Breast epithelium (tissue), 3 donors: ENCODE results near the gene MLLT10.

ENCODE experiments used
- POLR2A ChIP-seq: fragments of 450-650 bp; IDR thresholded peaks from one replicate; pipeline ENCODE4 v1.6.1; 2016; ENCODE audit warnings: antibody characterized with exemption, mild to moderate bottlenecking, moderate library complexity
- POLR2AphosphoS5 ChIP-seq, 3 donors: sonication (generic); formaldehyde crosslinking; IDR thresholded peaks; one replicate each; pipeline ENCODE4 v1.6.1; 2017; ENCODE audit warnings: antibody characterized with exemption in 3 of 3
- TF ChIP-seq, protein P1 (sequence below), 3 donors: fragments of 450-650 bp; IDR thresholded peaks; one replicate each; pipeline ENCODE4 v1.5.1; 2016 to 2017; ENCODE audit warnings: antibody characterized with exemption in 3 of 3, mild to moderate bottlenecking in 3 of 3, moderate library complexity in 3 of 3

DNA sequence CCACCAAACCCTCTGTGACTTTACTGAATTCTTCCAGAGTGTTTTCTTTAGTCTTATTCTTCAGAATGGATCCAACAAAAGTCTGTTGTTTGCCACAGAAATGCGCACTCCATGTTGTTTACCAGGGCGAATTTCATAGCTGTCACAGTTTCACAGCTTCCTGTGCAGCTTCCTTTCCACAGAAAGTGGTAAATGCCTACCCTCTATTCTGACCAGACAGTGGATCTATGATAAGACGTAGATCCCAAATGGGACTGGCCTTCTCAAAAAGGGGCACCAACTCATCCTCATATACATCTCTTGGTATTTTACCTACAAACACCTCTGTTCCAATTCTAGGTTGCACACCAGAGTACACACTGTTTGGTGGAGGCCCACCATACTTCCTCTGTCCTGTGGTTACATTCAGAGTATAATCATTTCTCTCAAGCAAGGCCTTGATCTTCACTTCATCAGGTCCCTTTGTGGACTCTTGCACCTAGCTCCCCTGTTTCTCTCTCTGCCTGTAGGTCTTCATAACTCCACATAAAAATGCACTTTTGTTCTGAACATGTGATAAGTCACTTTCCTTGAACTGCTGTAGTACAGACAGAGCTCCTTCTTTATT, 91.7 kb downstream of the MLLT10 start:
- TF ChIP-seq POLR2A (no peak), POLR2AphosphoS5 (IDR thresholded peaks at IDR 0.05) (no peak)
- TF ChIP-seq, protein P1, sequence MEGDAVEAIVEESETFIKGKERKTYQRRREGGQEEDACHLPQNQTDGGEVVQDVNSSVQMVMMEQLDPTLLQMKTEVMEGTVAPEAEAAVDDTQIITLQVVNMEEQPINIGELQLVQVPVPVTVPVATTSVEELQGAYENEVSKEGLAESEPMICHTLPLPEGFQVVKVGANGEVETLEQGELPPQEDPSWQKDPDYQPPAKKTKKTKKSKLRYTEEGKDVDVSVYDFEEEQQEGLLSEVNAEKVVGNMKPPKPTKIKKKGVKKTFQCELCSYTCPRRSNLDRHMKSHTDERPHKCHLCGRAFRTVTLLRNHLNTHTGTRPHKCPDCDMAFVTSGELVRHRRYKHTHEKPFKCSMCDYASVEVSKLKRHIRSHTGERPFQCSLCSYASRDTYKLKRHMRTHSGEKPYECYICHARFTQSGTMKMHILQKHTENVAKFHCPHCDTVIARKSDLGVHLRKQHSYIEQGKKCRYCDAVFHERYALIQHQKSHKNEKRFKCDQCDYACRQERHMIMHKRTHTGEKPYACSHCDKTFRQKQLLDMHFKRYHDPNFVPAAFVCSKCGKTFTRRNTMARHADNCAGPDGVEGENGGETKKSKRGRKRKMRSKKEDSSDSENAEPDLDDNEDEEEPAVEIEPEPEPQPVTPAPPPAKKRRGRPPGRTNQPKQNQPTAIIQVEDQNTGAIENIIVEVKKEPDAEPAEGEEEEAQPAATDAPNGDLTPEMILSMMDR (IDR thresholded peaks at IDR 0.05): no peak
